Measurements from ENCODE around the gene ASGR1.
A peak's percentile ranks its signal among the peaks of the same experiment; 100 is the strongest.

DNA sequence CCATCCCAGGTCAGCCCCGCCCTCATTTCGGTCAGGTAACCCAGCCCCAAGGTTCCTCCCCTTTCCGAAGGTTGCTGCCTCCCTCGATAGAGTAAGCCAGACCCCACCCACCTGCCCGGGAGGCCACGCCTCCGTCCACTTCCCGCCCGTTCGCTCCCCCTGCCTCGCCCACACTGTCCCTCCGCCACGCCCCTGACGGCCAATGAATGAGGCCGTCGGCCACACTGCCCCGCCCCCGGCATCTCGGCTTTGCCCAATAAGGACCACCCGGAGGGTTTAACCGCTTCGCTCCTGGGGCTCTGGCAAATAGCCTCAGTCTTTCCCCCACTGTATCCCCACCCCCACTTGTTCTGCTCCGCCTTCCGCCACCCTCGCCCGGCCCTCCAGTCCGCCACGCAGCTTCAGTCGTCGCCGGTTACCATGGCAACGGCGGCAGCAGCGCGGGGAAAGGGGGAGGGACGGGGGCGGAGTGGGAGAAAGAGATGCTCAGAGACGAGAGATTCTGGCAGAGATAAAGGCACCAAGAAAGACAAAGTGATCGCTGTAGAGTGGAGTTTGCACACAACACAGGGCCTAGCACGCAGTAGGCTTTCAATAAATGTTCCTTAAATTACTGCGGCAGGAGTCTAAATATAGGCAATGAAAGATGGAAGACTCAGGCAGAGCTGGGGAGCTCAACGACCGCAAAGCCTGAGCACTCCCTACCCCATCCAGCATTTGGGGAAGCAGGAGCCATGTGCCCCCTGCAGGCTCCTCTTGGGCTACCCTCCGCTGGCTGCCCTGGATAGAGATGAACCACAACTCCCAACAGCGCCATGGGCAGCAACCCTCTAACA lies 35.3 kb upstream of the ASGR1 start:
- TF ChIP-seq, protein P1, sequence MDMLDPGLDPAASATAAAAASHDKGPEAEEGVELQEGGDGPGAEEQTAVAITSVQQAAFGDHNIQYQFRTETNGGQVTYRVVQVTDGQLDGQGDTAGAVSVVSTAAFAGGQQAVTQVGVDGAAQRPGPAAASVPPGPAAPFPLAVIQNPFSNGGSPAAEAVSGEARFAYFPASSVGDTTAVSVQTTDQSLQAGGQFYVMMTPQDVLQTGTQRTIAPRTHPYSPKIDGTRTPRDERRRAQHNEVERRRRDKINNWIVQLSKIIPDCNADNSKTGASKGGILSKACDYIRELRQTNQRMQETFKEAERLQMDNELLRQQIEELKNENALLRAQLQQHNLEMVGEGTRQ (IDR thresholded peaks at IDR 0.05; ENCODE audit: low read depth, low read length): peak; percentile 30; the same call in 1 of the 2 replicates
- 0 out of 2 replicates have a peak, but pooled peaks have one; percentile 9 for TF ChIP-seq CEBPB (IDR thresholded peaks at IDR 0.05; ENCODE audit: low read depth, low read length)
- TF ChIP-seq MAZ (IDR thresholded peaks at IDR 0.05; ENCODE audit: borderline replicate concordance, low read depth, low read length): peak; percentile 55; the same call in 1 of the 2 replicates
- TF ChIP-seq, protein P2, sequence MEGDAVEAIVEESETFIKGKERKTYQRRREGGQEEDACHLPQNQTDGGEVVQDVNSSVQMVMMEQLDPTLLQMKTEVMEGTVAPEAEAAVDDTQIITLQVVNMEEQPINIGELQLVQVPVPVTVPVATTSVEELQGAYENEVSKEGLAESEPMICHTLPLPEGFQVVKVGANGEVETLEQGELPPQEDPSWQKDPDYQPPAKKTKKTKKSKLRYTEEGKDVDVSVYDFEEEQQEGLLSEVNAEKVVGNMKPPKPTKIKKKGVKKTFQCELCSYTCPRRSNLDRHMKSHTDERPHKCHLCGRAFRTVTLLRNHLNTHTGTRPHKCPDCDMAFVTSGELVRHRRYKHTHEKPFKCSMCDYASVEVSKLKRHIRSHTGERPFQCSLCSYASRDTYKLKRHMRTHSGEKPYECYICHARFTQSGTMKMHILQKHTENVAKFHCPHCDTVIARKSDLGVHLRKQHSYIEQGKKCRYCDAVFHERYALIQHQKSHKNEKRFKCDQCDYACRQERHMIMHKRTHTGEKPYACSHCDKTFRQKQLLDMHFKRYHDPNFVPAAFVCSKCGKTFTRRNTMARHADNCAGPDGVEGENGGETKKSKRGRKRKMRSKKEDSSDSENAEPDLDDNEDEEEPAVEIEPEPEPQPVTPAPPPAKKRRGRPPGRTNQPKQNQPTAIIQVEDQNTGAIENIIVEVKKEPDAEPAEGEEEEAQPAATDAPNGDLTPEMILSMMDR (conservative IDR thresholded peaks at IDR 0.05; ENCODE audit: low read depth, low read length): peak; percentile 62
- TF ChIP-seq POLR2A (IDR thresholded peaks at IDR 0.05; ENCODE audit: low read depth, low read length): no peak; the same call in 1 of the 2 replicates
- peak; percentile 52 for TF ChIP-seq RAD21 (IDR thresholded peaks at IDR 0.05; ENCODE audit: low read length)
- TF ChIP-seq NFE2L2 (IDR thresholded peaks at IDR 0.05; ENCODE audit: low read depth, low read length): no peak
- no peak for TF ChIP-seq MAFK (IDR thresholded peaks at IDR 0.05; ENCODE audit: low read depth, low read length)
- TF ChIP-seq, protein P3, sequence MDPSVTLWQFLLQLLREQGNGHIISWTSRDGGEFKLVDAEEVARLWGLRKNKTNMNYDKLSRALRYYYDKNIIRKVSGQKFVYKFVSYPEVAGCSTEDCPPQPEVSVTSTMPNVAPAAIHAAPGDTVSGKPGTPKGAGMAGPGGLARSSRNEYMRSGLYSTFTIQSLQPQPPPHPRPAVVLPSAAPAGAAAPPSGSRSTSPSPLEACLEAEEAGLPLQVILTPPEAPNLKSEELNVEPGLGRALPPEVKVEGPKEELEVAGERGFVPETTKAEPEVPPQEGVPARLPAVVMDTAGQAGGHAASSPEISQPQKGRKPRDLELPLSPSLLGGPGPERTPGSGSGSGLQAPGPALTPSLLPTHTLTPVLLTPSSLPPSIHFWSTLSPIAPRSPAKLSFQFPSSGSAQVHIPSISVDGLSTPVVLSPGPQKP (IDR thresholded peaks at IDR 0.05; ENCODE audit: borderline replicate concordance, low read depth, low read length): no peak
- peak; percentile 84 for TF ChIP-seq RFX5 (IDR thresholded peaks at IDR 0.05; ENCODE audit: low read depth, low read length)
- TF ChIP-seq BHLHE40 (IDR thresholded peaks at IDR 0.05; ENCODE audit: low read depth, low read length): no peak
- TF ChIP-seq CHD1 (IDR thresholded peaks at IDR 0.05; ENCODE audit: low read depth, low read length): 0 out of 2 replicates have a peak, but pooled peaks have one; percentile 71
- TF ChIP-seq RCOR1 (IDR thresholded peaks at IDR 0.05; ENCODE audit: insufficient replicate concordance, low read length): no peak
